ENCODE results near the gene THOC5.

The THOC5 gene

GRCh38 chr22:29580200-29580810, 26.7 kb upstream of the THOC5 start:
- peak overlapping the region; percentile 82 for H3K4me3 ChIP-seq (ENCODE audit: severe bottlenecking)
- no peaks in the 10 kb centered on the region for H3K9me3 ChIP-seq (ENCODE audit: severe bottlenecking)
- H3K27ac ChIP-seq (ENCODE audit: poor library complexity, severe bottlenecking) = peak overlapping the region; percentile 40
- TF ChIP-seq CTCF (IDR thresholded peaks at IDR 0.05; ENCODE audit: poor library complexity, severe bottlenecking) = no peak
- H3K4me1 ChIP-seq (ENCODE audit: insufficient read depth, poor library complexity, severe bottlenecking) = no peaks in the 10 kb centered on the region
- H3K36me3 ChIP-seq (ENCODE audit: low read depth) = no peaks in the 10 kb centered on the region; the same call in 1 of the 2 replicates
- no peak for DNase-seq (ENCODE audit: low spot score)
- peak; percentile 44 for ATAC-seq (ENCODE audit: low read depth)
- H3K27me3 ChIP-seq (ENCODE audit: insufficient read depth, poor library complexity, severe bottlenecking) = no peaks in the 10 kb centered on the region

- H3K9me3 ChIP-seq (ENCODE audit: severe bottlenecking) = no peaks in the 10 kb centered on the region
- DNase-seq (ENCODE audit: low spot score) (no peak), ATAC-seq (ENCODE audit: low read depth) (no peak)
- no peaks in the 10 kb centered on the region for H3K27me3 ChIP-seq (ENCODE audit: insufficient read depth, poor library complexity, severe bottlenecking)
- H3K27ac ChIP-seq (ENCODE audit: poor library complexity, severe bottlenecking) = no peak overlapping the region
- H3K36me3 ChIP-seq (ENCODE audit: low read depth) = no peaks in the 10 kb centered on the region; the same call in 1 of the 2 replicates
- H3K4me1 ChIP-seq (ENCODE audit: insufficient read depth, poor library complexity, severe bottlenecking) = no peaks in the 10 kb centered on the region
- no peak for TF ChIP-seq CTCF (IDR thresholded peaks at IDR 0.05; ENCODE audit: poor library complexity, severe bottlenecking)
- H3K4me3 ChIP-seq (ENCODE audit: severe bottlenecking) = no peak overlapping the region
These were observed 25.1 kb upstream of the THOC5 start for GRCh38 chr22:29578462-29579200.

GRCh38 chr22:29574762-29575450, 21.3 kb upstream of the THOC5 start:
- Histone ChIP-seq H3K9me3 (ENCODE audit: severe bottlenecking) (no peaks in the 10 kb centered on the region), H3K4me1 (ENCODE audit: insufficient read depth, poor library complexity, severe bottlenecking) (no peaks in the 10 kb centered on the region), H3K27ac (ENCODE audit: poor library complexity, severe bottlenecking) (no peak overlapping the region), H3K4me3 (ENCODE audit: severe bottlenecking) (no peak overlapping the region), H3K36me3 (ENCODE audit: low read depth) (peaks cover 4% of the 10 kb centered on the region; the same call in 1 of the 2 replicates), H3K27me3 (ENCODE audit: insufficient read depth, poor library complexity, severe bottlenecking) (no peaks in the 10 kb centered on the region)
- no peak for TF ChIP-seq CTCF (IDR thresholded peaks at IDR 0.05; ENCODE audit: poor library complexity, severe bottlenecking)
- DNase-seq (ENCODE audit: low spot score) = no peak
- no peak for ATAC-seq (ENCODE audit: low read depth)

GRCh38 chr22:29570912-29571549, 17.5 kb upstream of the THOC5 start:
- H3K27me3 ChIP-seq (ENCODE audit: insufficient read depth, poor library complexity, severe bottlenecking) = no peaks in the 10 kb centered on the region
- no peak for DNase-seq (ENCODE audit: low spot score)
- ATAC-seq (ENCODE audit: low read depth) = no peak
- peaks cover 24% of the 10 kb centered on the region for H3K36me3 ChIP-seq (ENCODE audit: low read depth)
- H3K9me3 ChIP-seq (ENCODE audit: severe bottlenecking) = no peaks in the 10 kb centered on the region
- no peak overlapping the region for H3K27ac ChIP-seq (ENCODE audit: poor library complexity, severe bottlenecking)
- H3K4me1 ChIP-seq (ENCODE audit: insufficient read depth, poor library complexity, severe bottlenecking) = no peaks in the 10 kb centered on the region
- TF ChIP-seq CTCF (IDR thresholded peaks at IDR 0.05; ENCODE audit: poor library complexity, severe bottlenecking) = no peak
- H3K4me3 ChIP-seq (ENCODE audit: severe bottlenecking) = no peak overlapping the region

Measured in RWPE2 (cell line).